GM19099 (cell line): ENCODE data around the gene UNC80.

Experiments used
- POLR2A ChIP-seq: IDR thresholded peaks from 3 replicates; pipeline ENCODE4 v1.6.1; 2011; ENCODE audit warnings: low read depth; ENCODE audit not compliant: insufficient read length; ENCODE audit errors: extremely low read depth

The UNC80 gene

GRCh38 chr2:209965723-209966122 is 194.1 kb downstream of the UNC80 start:
- no peak for TF ChIP-seq POLR2A

GRCh38 chr2:209969692-209970091 is 198.1 kb downstream of the UNC80 start:
- TF ChIP-seq POLR2A = no peak

GRCh38 chr2:209970271-209970670 is 198.6 kb downstream of the UNC80 start:
- TF ChIP-seq POLR2A = no peak

GRCh38 chr2:209970711-209971110 is 199.1 kb downstream of the UNC80 start:
- no peak for TF ChIP-seq POLR2A

- TF ChIP-seq POLR2A = no peak
Measured at GRCh38 chr2:209973328-209973727, 201.7 kb downstream of the UNC80 start.

- no peak for TF ChIP-seq POLR2A
Measured at GRCh38 chr2:209974576-209974975, 202.9 kb downstream of the UNC80 start.

- no peak for TF ChIP-seq POLR2A
Measured at GRCh38 chr2:209976698-209977385, 205.2 kb downstream of the UNC80 start.

- TF ChIP-seq POLR2A = no peak
Measured at GRCh38 chr2:209977386-209978239, 206.0 kb downstream of the UNC80 start.

- TF ChIP-seq POLR2A = no peak
Measured at GRCh38 chr2:209984291-209984690, 212.7 kb downstream of the UNC80 start.

GRCh38 chr2:209985874-209986273 is 214.2 kb downstream of the UNC80 start:
- no peak for TF ChIP-seq POLR2A

GRCh38 chr2:209986415-209986814 is 214.8 kb downstream of the UNC80 start:
- no peak for TF ChIP-seq POLR2A

- no peak for TF ChIP-seq POLR2A
Measured at GRCh38 chr2:209988010-209988409, 216.4 kb downstream of the UNC80 start.

GRCh38 chr2:209990838-209991237 is 219.2 kb downstream of the UNC80 start:
- no peak for TF ChIP-seq POLR2A

- TF ChIP-seq POLR2A = no peak
Measured at GRCh38 chr2:209993968-209994367, 222.3 kb downstream of the UNC80 start.

- no peak for TF ChIP-seq POLR2A
Measured at GRCh38 chr2:209998596-209998995, 227.0 kb downstream of the UNC80 start.

GRCh38 chr2:210000464-210001324 is 229.1 kb downstream of the UNC80 start:
- TF ChIP-seq POLR2A = no peak
